Brain pericyte (primary cell): ENCODE results near the gene ABLIM2.

Experiments
- DNase-seq: peaks from one replicate; pipeline ENCODE4 v3.0.0-alpha.2; 2012; ENCODE audit warnings: low read depth, low spot score

The ABLIM2 gene

GRCh38 chr4:8028884-8029568 lies 129.6 kb downstream of the ABLIM2 start:
- DNase-seq: no peak

- DNase-seq: no peak
Measured at GRCh38 chr4:8028368-8028767, 130.2 kb downstream of the ABLIM2 start.

GRCh38 chr4:8026453-8026852 lies 132.2 kb downstream of the ABLIM2 start:
- DNase-seq: no peak

- DNase-seq: no peak
Measured at GRCh38 chr4:8025668-8026067, 132.9 kb downstream of the ABLIM2 start.

- DNase-seq: no peak
Measured at GRCh38 chr4:8024073-8024786, 134.4 kb downstream of the ABLIM2 start.

- DNase-seq: no peak
Measured at GRCh38 chr4:8023696-8024033, 134.9 kb downstream of the ABLIM2 start.

GRCh38 chr4:8022767-8023695 lies 135.6 kb downstream of the ABLIM2 start:
- no peak for DNase-seq

- DNase-seq: no peak
Measured at GRCh38 chr4:8021796-8022195, 136.8 kb downstream of the ABLIM2 start.

GRCh38 chr4:8019396-8020365 lies 138.9 kb downstream of the ABLIM2 start:
- no peak for DNase-seq

- DNase-seq: no peak
Measured at GRCh38 chr4:8016527-8016926, 142.1 kb downstream of the ABLIM2 start.

GRCh38 chr4:8015512-8015911 lies 143.1 kb downstream of the ABLIM2 start:
- no peak for DNase-seq

GRCh38 chr4:8013976-8014726 lies 144.5 kb downstream of the ABLIM2 start:
- DNase-seq: no peak

GRCh38 chr4:8012517-8012916 lies 146.1 kb downstream of the ABLIM2 start:
- no peak for DNase-seq

GRCh38 chr4:8010618-8011017 lies 148.0 kb downstream of the ABLIM2 start:
- no peak for DNase-seq

GRCh38 chr4:8009710-8010511 lies 148.7 kb downstream of the ABLIM2 start:
- DNase-seq: no peak

- DNase-seq: no peak
Measured at GRCh38 chr4:8009097-8009496, 149.5 kb downstream of the ABLIM2 start.

GRCh38 chr4:8008391-8008790 lies 150.2 kb downstream of the ABLIM2 start:
- DNase-seq: no peak

GRCh38 chr4:8007581-8007980 lies 151.0 kb downstream of the ABLIM2 start:
- no peak for DNase-seq

- DNase-seq: no peak
Measured at GRCh38 chr4:8006471-8006870, 152.1 kb downstream of the ABLIM2 start.

- DNase-seq: no peak
Measured at GRCh38 chr4:8005814-8006215, 152.8 kb downstream of the ABLIM2 start.
